Inferior parietal cortex (tissue), 1 donor: ENCODE measurements around the gene SPNS2.

ENCODE experiments used
- DNase-seq: peaks from one replicate; pipeline ENCODE4 v3.0.0-alpha.2; 2016; ENCODE audit errors: extremely low spot score

The SPNS2 gene

GRCh38 chr17:4480929-4481898 is 17.5 kb upstream of the SPNS2 start:
- DNase-seq: no peak

- DNase-seq: no peak
Observed at GRCh38 chr17:4482338-4483011, 16.2 kb upstream of the SPNS2 start.

- DNase-seq: no peak
Observed at GRCh38 chr17:4483012-4483840, 15.5 kb upstream of the SPNS2 start.

GRCh38 chr17:4485676-4486646 is 12.7 kb upstream of the SPNS2 start:
- no peak for DNase-seq

GRCh38 chr17:4487296-4487695 is 11.4 kb upstream of the SPNS2 start:
- no peak for DNase-seq

GRCh38 chr17:4487820-4488716 is 10.6 kb upstream of the SPNS2 start:
- DNase-seq: no peak

GRCh38 chr17:4488989-4489595 is 9.6 kb upstream of the SPNS2 start:
- no peak for DNase-seq

GRCh38 chr17:4490109-4490591 is 8.5 kb upstream of the SPNS2 start:
- no peak for DNase-seq

- DNase-seq: no peak
Observed at GRCh38 chr17:4490637-4491061, 8.0 kb upstream of the SPNS2 start.

- DNase-seq: no peak
Observed at GRCh38 chr17:4492721-4493561, 5.7 kb upstream of the SPNS2 start.

- no peak for DNase-seq
Observed at GRCh38 chr17:4497101-4497824, 1.4 kb upstream of the SPNS2 start.

GRCh38 chr17:4499431-4500190 is 930 bp downstream of the SPNS2 start:
- no peak for DNase-seq

GRCh38 chr17:4500191-4500571 is 1.5 kb downstream of the SPNS2 start:
- DNase-seq: no peak

GRCh38 chr17:4501295-4501949 is 2.7 kb downstream of the SPNS2 start:
- DNase-seq: no peak

- no peak for DNase-seq
Observed at GRCh38 chr17:4502466-4503154, 3.9 kb downstream of the SPNS2 start.
